ENCODE measurements around the gene AKAIN1. TPM values are rescaled to one million over a fixed set of nuclear protein-coding genes. Genes with fewer than 3 reads are reported as not detected.

The AKAIN1 gene
- total RNA-seq, 2 donors from 2014 or later = 3.1 TPM; not detected in 1

DNA sequence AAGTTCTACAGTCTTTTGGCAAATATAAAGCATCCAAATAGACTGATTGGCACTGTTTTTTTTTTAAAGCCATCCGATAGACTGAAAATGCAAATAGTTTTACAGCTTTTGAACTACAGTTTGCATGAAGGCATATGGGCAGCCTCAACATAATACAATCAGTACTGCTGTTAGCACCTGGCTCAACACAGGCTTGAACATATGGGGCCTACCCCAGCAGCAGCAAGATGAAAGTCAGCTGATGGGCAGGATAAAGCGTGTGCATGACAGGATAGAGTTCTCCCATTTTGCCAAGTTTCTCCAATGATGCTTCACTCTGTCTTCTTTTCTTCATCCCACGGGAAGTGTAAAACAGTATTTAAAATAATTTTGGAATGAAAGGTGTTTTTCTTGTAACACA is 1.3 kb upstream of the AKAIN1 start:
- H3K27ac ChIP-seq = no peak overlapping the region
- H3K4me1 ChIP-seq = peaks cover 10% of the 10 kb centered on the region
- no peak overlapping the region for H3K4me3 ChIP-seq
- no peak for ATAC-seq
- H3K27me3 ChIP-seq = peaks cover 0 to 12% of the 10 kb centered on the region in 2 donors
- WGBS, 2 donors = 77 to 84% methylated on average over 3 of the region's 3 CpGs
- no peak for DNase-seq
- intact Hi-C loops (cut with DNase I) = no loop called here
- no peaks in the 10 kb centered on the region for H3K9me3 ChIP-seq
- TF ChIP-seq, protein P1, sequence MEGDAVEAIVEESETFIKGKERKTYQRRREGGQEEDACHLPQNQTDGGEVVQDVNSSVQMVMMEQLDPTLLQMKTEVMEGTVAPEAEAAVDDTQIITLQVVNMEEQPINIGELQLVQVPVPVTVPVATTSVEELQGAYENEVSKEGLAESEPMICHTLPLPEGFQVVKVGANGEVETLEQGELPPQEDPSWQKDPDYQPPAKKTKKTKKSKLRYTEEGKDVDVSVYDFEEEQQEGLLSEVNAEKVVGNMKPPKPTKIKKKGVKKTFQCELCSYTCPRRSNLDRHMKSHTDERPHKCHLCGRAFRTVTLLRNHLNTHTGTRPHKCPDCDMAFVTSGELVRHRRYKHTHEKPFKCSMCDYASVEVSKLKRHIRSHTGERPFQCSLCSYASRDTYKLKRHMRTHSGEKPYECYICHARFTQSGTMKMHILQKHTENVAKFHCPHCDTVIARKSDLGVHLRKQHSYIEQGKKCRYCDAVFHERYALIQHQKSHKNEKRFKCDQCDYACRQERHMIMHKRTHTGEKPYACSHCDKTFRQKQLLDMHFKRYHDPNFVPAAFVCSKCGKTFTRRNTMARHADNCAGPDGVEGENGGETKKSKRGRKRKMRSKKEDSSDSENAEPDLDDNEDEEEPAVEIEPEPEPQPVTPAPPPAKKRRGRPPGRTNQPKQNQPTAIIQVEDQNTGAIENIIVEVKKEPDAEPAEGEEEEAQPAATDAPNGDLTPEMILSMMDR (IDR thresholded peaks at IDR 0.05) = no peak
- no peak for TF ChIP-seq POLR2A (IDR thresholded peaks at IDR 0.05)
- no peaks in the 10 kb centered on the region for H3K36me3 ChIP-seq (replicated peaks in 1 of 2; ENCODE audit: insufficient read depth in 1 of 2, low read depth in 2 of 2)

DNA sequence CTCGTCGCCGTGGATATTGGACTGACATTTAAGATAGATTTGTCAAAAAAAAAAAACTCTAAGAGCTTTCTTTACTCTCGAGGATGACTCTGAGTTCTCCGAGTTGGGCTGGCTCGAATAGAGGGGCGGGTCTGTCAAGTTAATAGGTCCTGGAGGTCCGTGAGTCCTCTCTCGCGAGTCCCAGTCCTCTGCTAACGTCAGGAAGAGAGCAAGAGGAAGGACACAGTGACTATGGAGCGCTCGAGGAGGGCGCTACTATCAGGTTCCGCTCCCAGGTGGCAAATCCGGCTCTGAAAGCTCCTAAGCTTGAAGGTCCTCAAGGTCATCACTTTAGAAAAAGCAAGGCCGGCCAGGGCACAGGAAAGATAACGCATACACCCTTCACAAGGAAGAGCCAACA is 404 bp upstream of the AKAIN1 start:
- 3 to 5% methylated on average over 18 of the region's 18 CpGs for WGBS, 2 donors
- Histone ChIP-seq H3K36me3 (replicated peaks in 1 of 2; ENCODE audit: insufficient read depth in 1 of 2, low read depth in 2 of 2) (no peaks in the 10 kb centered on the region), H3K4me3 (no peak overlapping the region), H3K27me3 (peaks cover 0 to 12% of the 10 kb centered on the region in 2 donors), H3K4me1 (peaks cover 10% of the 10 kb centered on the region), H3K9me3 (no peaks in the 10 kb centered on the region), H3K27ac (no peak overlapping the region)
- intact Hi-C loops (cut with DNase I) = no loop called here
- TF ChIP-seq, protein P1 (IDR thresholded peaks at IDR 0.05) = no peak
- TF ChIP-seq POLR2A (IDR thresholded peaks at IDR 0.05) = no peak
- DNase-seq = peak in 2 of 4 donors; percentile 9 to 11
- no peak for ATAC-seq

DNA sequence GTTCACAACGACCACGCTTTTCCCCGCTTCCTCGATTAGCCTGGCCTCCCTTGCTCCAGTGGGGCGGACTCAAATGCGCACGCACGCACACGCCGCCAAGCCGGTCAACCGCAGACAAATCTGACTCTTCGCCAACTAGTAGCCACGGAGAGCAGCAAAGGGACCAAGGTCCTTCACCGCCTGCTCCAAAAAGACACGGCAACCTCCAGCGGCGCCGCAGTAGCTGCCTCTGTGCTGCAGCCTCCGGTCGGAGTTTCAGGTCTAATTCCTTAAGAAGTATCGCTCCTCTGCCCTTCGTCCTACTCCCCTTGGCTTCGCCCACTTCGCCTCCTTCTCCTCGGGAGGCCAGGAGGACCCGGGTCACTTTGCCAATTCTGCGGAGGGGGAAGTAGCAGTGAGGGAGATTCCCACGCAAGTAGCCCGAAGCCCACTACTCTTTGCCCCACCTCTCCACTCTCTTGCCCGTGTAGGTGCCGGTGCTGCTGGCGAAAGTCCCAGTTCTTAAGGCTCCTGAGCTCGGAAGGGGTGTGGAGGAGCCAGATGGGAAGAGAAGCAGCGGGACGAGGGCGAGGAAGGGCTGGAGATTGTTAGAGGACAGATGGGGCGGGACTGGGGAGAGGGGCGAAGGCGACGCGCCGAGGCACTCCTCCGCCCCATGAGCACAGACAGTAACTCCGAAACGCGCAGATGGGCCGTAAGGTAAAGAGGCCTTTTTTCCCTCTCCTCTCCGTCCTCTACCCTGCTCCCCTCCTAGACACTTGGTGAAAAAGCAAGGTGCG is 615 bp downstream of the AKAIN1 start:
- WGBS, 2 donors = 2 to 4% methylated on average over 30 to 50 of the region's 50 CpGs
- TF ChIP-seq, protein P1 (IDR thresholded peaks at IDR 0.05) = no peak
- TF ChIP-seq POLR2A (IDR thresholded peaks at IDR 0.05) = no peak
- Histone ChIP-seq H3K36me3 (replicated peaks in 1 of 2; ENCODE audit: insufficient read depth in 1 of 2, low read depth in 2 of 2) (no peaks in the 10 kb centered on the region), H3K27ac (no peak overlapping the region), H3K4me3 (no peak overlapping the region), H3K9me3 (no peaks in the 10 kb centered on the region), H3K27me3 (peaks cover 0 to 12% of the 10 kb centered on the region in 2 donors), H3K4me1 (peaks cover 10% of the 10 kb centered on the region)
- DNase-seq (peak in 2 of 4 donors; percentile 9 to 12), ATAC-seq (no peak)
- intact Hi-C loops (cut with DNase I) = no loop called here

DNA sequence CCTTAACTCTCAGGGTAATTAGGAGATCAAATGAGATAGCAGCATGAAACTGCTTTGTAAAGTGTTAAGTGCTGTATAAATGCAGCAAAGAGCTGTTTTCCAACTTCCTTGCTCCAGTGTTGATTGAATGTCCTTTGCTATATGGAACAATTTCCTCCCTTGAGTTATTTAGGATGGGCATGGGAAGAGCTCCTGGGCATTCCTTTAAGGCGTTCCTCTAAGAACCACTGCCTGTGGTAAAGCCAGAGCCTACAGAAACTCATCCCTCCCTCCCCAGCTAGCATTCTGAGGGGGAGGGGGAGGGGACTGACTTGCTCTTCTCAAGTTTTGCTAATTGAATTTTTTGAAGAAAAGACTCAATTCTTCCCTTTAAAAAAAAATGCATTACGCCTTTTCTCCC is 1.4 kb downstream of the AKAIN1 start:
- Histone ChIP-seq H3K4me1 (peaks cover 10% of the 10 kb centered on the region), H3K27ac (no peak overlapping the region), H3K27me3 (peaks cover 0 to 12% of the 10 kb centered on the region in 2 donors), H3K9me3 (no peaks in the 10 kb centered on the region), H3K36me3 (replicated peaks in 1 of 2; ENCODE audit: insufficient read depth in 1 of 2, low read depth in 2 of 2) (no peaks in the 10 kb centered on the region), H3K4me3 (no peak overlapping the region)
- DNase-seq (no peak), ATAC-seq (no peak)
- intact Hi-C loops (cut with DNase I) = no loop called here
- TF ChIP-seq, protein P1 (IDR thresholded peaks at IDR 0.05) = no peak
- no peak for TF ChIP-seq POLR2A (IDR thresholded peaks at IDR 0.05)
- 28 to 37% methylated on average over 2 of the region's 2 CpGs for WGBS, 2 donors

- no peaks in the 10 kb centered on the region for H3K36me3 ChIP-seq (replicated peaks in 1 of 2; ENCODE audit: insufficient read depth in 1 of 2, low read depth in 2 of 2)
- 33 to 34% methylated on average over 3 of the region's 3 CpGs for WGBS, 2 donors
- intact Hi-C loops (cut with DNase I) = no loop called here
- TF ChIP-seq, protein P1 (IDR thresholded peaks at IDR 0.05) = no peak
- no peak for TF ChIP-seq POLR2A (IDR thresholded peaks at IDR 0.05)
- no peak overlapping the region for H3K27ac ChIP-seq
- H3K4me1 ChIP-seq = no peaks in the 10 kb centered on the region
- H3K4me3 ChIP-seq = no peak overlapping the region
- no peak for DNase-seq
- ATAC-seq = no peak
- no peaks in the 10 kb centered on the region for H3K9me3 ChIP-seq
- H3K27me3 ChIP-seq = no peaks in the 10 kb centered on the region
These were observed 16.8 kb downstream of the AKAIN1 start for GRCh38 chr18:5180254-5180653.

Measured in body of pancreas (tissue), 4 donors.